ENCODE data around the gene PPA1. TPM values are rescaled to one million over a fixed set of nuclear protein-coding genes. Genes with fewer than 3 reads are reported as not detected.

The PPA1 gene
- total RNA-seq, 1 donor from 2014 or later = 67.4 TPM

- no peak for TF ChIP-seq CTCF (IDR thresholded peaks at IDR 0.05)
- DNase-seq (ENCODE audit: low spot score) = no peak
- Mint-ChIP-seq H3K4me3 (ENCODE audit: unreplicated experiment) (no peak overlapping the region), H3K27me3 (ENCODE audit: low read depth) (no peaks in the 10 kb centered on the region), H3K27ac (ENCODE audit: unreplicated experiment) (no peak overlapping the region), H3K9me3 (ENCODE audit: low read depth) (peaks cover 11% of the 10 kb centered on the region), H3K36me3 (ENCODE audit: low read depth) (no peaks in the 10 kb centered on the region), H3K4me1 (ENCODE audit: low read depth) (peaks cover 4% of the 10 kb centered on the region)
Observed at GRCh38 chr10:70176441-70176840, 56.8 kb downstream of the PPA1 start.

- H3K27ac Mint-ChIP-seq (ENCODE audit: unreplicated experiment) = no peak overlapping the region
- H3K36me3 Mint-ChIP-seq (ENCODE audit: low read depth) = no peaks in the 10 kb centered on the region
- H3K4me3 Mint-ChIP-seq (ENCODE audit: unreplicated experiment) = no peak overlapping the region
- no peak for TF ChIP-seq CTCF (IDR thresholded peaks at IDR 0.05)
- no peak for DNase-seq (ENCODE audit: low spot score)
- H3K4me1 Mint-ChIP-seq (ENCODE audit: low read depth) = peaks cover 9% of the 10 kb centered on the region
- H3K9me3 Mint-ChIP-seq (ENCODE audit: low read depth) = peaks cover 13% of the 10 kb centered on the region
- no peaks in the 10 kb centered on the region for H3K27me3 Mint-ChIP-seq (ENCODE audit: low read depth)
Observed at GRCh38 chr10:70175516-70175915, 57.7 kb downstream of the PPA1 start.

- H3K9me3 Mint-ChIP-seq (ENCODE audit: low read depth) = peaks cover 3% of the 10 kb centered on the region
- H3K4me3 Mint-ChIP-seq (ENCODE audit: unreplicated experiment) = no peak overlapping the region
- H3K27ac Mint-ChIP-seq (ENCODE audit: unreplicated experiment) = no peak overlapping the region
- H3K4me1 Mint-ChIP-seq (ENCODE audit: low read depth) = peaks cover 11% of the 10 kb centered on the region
- H3K27me3 Mint-ChIP-seq (ENCODE audit: low read depth) = no peaks in the 10 kb centered on the region
- no peak for DNase-seq (ENCODE audit: low spot score)
- H3K36me3 Mint-ChIP-seq (ENCODE audit: low read depth) = no peaks in the 10 kb centered on the region
- TF ChIP-seq CTCF (IDR thresholded peaks at IDR 0.05) = no peak
Observed at GRCh38 chr10:70174058-70174741, 59.0 kb downstream of the PPA1 start.

GRCh38 chr10:70169649-70170364 lies 63.4 kb downstream of the PPA1 start:
- H3K36me3 Mint-ChIP-seq (ENCODE audit: low read depth) = peaks cover 8% of the 10 kb centered on the region
- no peak for DNase-seq (ENCODE audit: low spot score)
- H3K4me1 Mint-ChIP-seq (ENCODE audit: low read depth) = peaks cover 46% of the 10 kb centered on the region
- peak overlapping the region; percentile 99 for H3K27ac Mint-ChIP-seq (ENCODE audit: unreplicated experiment)
- H3K4me3 Mint-ChIP-seq (ENCODE audit: unreplicated experiment) = peak overlapping the region; percentile 93
- H3K27me3 Mint-ChIP-seq (ENCODE audit: low read depth) = no peaks in the 10 kb centered on the region
- no peak for TF ChIP-seq CTCF (IDR thresholded peaks at IDR 0.05)
- peaks cover 3% of the 10 kb centered on the region for H3K9me3 Mint-ChIP-seq (ENCODE audit: low read depth)

GRCh38 chr10:70169011-70169410 lies 64.2 kb downstream of the PPA1 start:
- Mint-ChIP-seq H3K27ac (ENCODE audit: unreplicated experiment) (peak overlapping the region; percentile 99), H3K27me3 (ENCODE audit: low read depth) (no peaks in the 10 kb centered on the region), H3K36me3 (ENCODE audit: low read depth) (peaks cover 8% of the 10 kb centered on the region), H3K4me1 (ENCODE audit: low read depth) (peaks cover 48% of the 10 kb centered on the region), H3K9me3 (ENCODE audit: low read depth) (peaks cover 3% of the 10 kb centered on the region), H3K4me3 (ENCODE audit: unreplicated experiment) (peak overlapping the region; percentile 93)
- no peak for DNase-seq (ENCODE audit: low spot score)
- no peak for TF ChIP-seq CTCF (IDR thresholded peaks at IDR 0.05)
